ENCODE results near the gene CIC. TPM values are rescaled to one million over a fixed set of nuclear protein-coding genes. Genes with fewer than 3 reads are reported as not detected.
A peak's percentile ranks its signal among the peaks of the same experiment; 100 is the strongest.

Gene CIC
- total and polyA plus RNA-seq, 9 of the 15 experiments (the other 6 are each of a cell fraction or from before 2014, with no cell fraction given) = 0.07 to 44.7 (median 8.6) TPM

DNA sequence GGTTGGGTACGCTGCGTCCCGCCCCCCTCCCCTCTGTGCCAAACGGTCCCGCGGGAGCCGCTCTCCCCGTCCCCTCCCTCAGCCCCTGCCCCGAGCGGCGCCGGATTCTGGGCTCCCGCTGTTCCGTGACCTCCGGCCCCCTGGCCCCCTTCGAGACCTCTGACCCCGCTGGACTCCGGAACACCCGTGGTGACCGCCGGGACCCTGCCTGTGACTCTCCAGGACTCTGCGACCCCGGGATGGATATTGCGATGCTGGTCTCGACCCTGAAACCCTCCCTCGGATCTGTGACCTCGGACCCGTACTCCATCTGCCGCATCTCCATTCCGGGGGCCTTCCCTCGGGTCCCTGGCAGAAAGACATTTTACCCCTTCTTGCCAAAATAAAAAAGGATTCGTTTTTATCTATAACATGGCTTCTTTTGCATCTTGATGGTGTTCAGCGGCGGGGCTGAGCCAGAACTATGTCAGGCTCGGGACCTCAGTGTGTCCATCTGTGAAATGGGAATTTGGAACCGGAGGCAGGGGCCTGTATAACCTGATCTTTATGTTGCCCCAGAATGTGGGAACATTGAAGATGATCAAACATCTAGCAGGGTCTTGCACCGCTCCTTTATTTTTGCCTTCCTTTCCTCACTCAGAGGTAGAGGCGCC lies 55.7 kb downstream of the CIC start (continued):
- TF ChIP-seq NCOA6 (IDR thresholded peaks at IDR 0.05) (no peak), EHMT2 (IDR thresholded peaks at IDR 0.05) (no peak), KAT7 (CRISPR knock-in tag; IDR thresholded peaks at IDR 0.05; ENCODE audit: borderline replicate concordance) (no peak), TFAM (CRISPR knock-in tag; conservative IDR thresholded peaks at IDR 0.05) (no peak), TRIM28 (IDR thresholded peaks at IDR 0.05) (0 out of 2 replicates have a peak, but pooled peaks have one; percentile 61), EGR1 (conservative IDR thresholded peaks at IDR 0.05) (no peak), ZNF589 (CRISPR knock-in tag; IDR thresholded peaks at IDR 0.05; ENCODE audit: low read depth) (no peak), CBX2 (IDR thresholded peaks at IDR 0.05; ENCODE audit: insufficient read depth, low read length, poor library complexity, severe bottlenecking) (no peak), FOXM1 (IDR thresholded peaks at IDR 0.05; ENCODE audit: low read depth) (0 out of 2 replicates have a peak, but pooled peaks have one; percentile 35), FOXM1 (CRISPR knock-in tag; IDR thresholded peaks at IDR 0.05; ENCODE audit: low read depth) (no peak), EP300 (IDR thresholded peaks at IDR 0.05; ENCODE audit: low read length) (no peak), NBN (IDR thresholded peaks at IDR 0.05; ENCODE audit: low read depth) (peak; percentile 68; the same call in 1 of the 2 replicates), ZNF24 (IDR thresholded peaks at IDR 0.05) (peak; percentile 61; the same call in 1 of the 2 replicates), SMAD4 (CRISPR knock-in tag; conservative IDR thresholded peaks at IDR 0.05) (no peak), ZKSCAN3 (CRISPR knock-in tag; IDR thresholded peaks at IDR 0.05) (no peak), MTF1 (CRISPR knock-in tag; IDR thresholded peaks at IDR 0.05; ENCODE audit: borderline replicate concordance) (no peak), OTX1 (CRISPR knock-in tag; IDR thresholded peaks at IDR 0.05) (no peak), STAT6 (CRISPR knock-in tag; IDR thresholded peaks at IDR 0.05) (no peak), ZBTB1 (CRISPR knock-in tag; IDR thresholded peaks at IDR 0.05; ENCODE audit: borderline replicate concordance, low read depth) (no peak), PHF21A (IDR thresholded peaks at IDR 0.05; ENCODE audit: borderline replicate concordance, low read depth) (no peak), ZNF12 (CRISPR knock-in tag; IDR thresholded peaks at IDR 0.05) (no peak), ZNF583 (CRISPR knock-in tag; IDR thresholded peaks at IDR 0.05) (no peak), CAMTA2 (CRISPR knock-in tag; conservative IDR thresholded peaks at IDR 0.05) (no peak), CBX3 (IDR thresholded peaks at IDR 0.05; ENCODE audit: borderline replicate concordance in 1 of 2, low read length in 2 of 2) (peak in 1 of 2 experiments; percentile 66; a peak in 1 of 3 replicates), MTA3 (IDR thresholded peaks at IDR 0.05; ENCODE audit: borderline replicate concordance) (no peak; the same call in 1 of the 2 replicates), HMGXB4 (CRISPR knock-in tag; IDR thresholded peaks at IDR 0.05) (no peak), BCOR (IDR thresholded peaks at IDR 0.05) (peak; percentile 93), ZNF57 (CRISPR knock-in tag; IDR thresholded peaks at IDR 0.05) (no peak)
